GM18909 (cell line): Measurements from ENCODE around the gene SLC35F1.
"Not testable (repeated sequence)": the region's sequence is repeated elsewhere in the genome, so short reads cannot be mapped to it uniquely, and the experiment has no call there.

Experiments
- ATAC-seq: cut with Tn5 transposase; IDR thresholded peaks from one replicate; pipeline ENCODE4 v1.9.1; 2021; ENCODE audit warnings: mild to moderate bottlenecking; ENCODE audit not compliant: unreplicated experiment, poor library complexity

The SLC35F1 gene

GRCh38 chr6:117906958-117907600 is at the start of gene SLC35F1:
Gene SLC35F1, plus strand, starts transcription at chr6:117907264.
- peak; percentile 71 for ATAC-seq

- ATAC-seq = not testable (repeated sequence)
These were observed 48.5 kb upstream of the SLC35F1 start for GRCh38 chr6:117858601-117859000.

GRCh38 chr6:117861545-117861944 is 45.5 kb upstream of the SLC35F1 start:
- ATAC-seq = no peak

GRCh38 chr6:117866561-117866960 is 40.5 kb upstream of the SLC35F1 start:
- ATAC-seq = no peak

GRCh38 chr6:117870486-117871242 is 36.4 kb upstream of the SLC35F1 start:
- ATAC-seq = peak; percentile 90

GRCh38 chr6:117880824-117881223 is 26.2 kb upstream of the SLC35F1 start:
- no peak for ATAC-seq

GRCh38 chr6:117890172-117890571 is 16.9 kb upstream of the SLC35F1 start:
- ATAC-seq = no peak

GRCh38 chr6:117906507-117906957 is 532 bp upstream of the SLC35F1 start:
- peak; percentile 55 for ATAC-seq

- ATAC-seq = peak; percentile 24
These were observed 659 bp downstream of the SLC35F1 start for GRCh38 chr6:117907601-117908245.

- ATAC-seq = no peak
These were observed 1.4 kb downstream of the SLC35F1 start for GRCh38 chr6:117908246-117909068.

- ATAC-seq = no peak
These were observed 2.6 kb downstream of the SLC35F1 start for GRCh38 chr6:117909638-117910037.

- ATAC-seq = no peak
These were observed 3.5 kb downstream of the SLC35F1 start for GRCh38 chr6:117910549-117910948.

GRCh38 chr6:117911150-117911549 is 4.1 kb downstream of the SLC35F1 start:
- no peak for ATAC-seq

GRCh38 chr6:117911660-117912059 is 4.6 kb downstream of the SLC35F1 start:
- no peak for ATAC-seq

- no peak for ATAC-seq
These were observed 8.8 kb downstream of the SLC35F1 start for GRCh38 chr6:117915846-117916245.

GRCh38 chr6:117916483-117916882 is 9.4 kb downstream of the SLC35F1 start:
- ATAC-seq = no peak

GRCh38 chr6:117917176-117917575 is 10.1 kb downstream of the SLC35F1 start:
- ATAC-seq = no peak

GRCh38 chr6:117918454-117918853 is 11.4 kb downstream of the SLC35F1 start:
- ATAC-seq = no peak

- ATAC-seq = no peak
These were observed 12.2 kb downstream of the SLC35F1 start for GRCh38 chr6:117919275-117919674.
